Measurements from ENCODE around the gene SELPLG.

SELPLG gene

DNA sequence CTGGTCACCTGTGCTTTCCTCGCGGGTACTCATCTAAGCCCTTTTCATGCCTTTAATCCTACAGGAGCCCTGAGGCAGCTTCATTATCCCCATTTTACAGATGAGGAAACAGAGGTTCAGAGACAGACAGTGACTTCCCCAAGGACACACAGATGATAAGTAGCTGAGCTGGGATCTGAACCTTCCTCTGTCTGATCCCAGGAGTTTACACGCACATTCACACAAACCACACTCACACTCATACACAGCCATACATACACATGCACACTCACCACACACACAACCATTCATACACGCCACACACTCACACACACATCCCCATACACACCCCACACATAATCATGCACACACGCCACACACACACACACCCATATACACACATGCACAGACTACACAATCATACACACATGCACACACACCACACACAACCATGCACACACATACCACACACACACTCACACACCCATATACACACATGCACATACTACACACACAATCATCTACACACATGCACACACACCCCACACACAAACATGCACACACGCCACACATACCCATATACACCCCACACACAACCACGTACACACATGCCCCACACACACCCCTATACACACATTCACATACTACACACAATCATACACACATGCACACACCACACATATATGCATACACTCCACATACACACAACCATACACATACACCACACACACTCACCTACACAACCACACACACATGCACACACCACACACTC is 38.6 kb downstream of the SELPLG start:
- no peaks in the 10 kb centered on the region for H3K4me1 ChIP-seq (ENCODE audit: low read length)
- H3K27me3 ChIP-seq (replicated peaks; ENCODE audit: insufficient read depth, low read length) = no peaks in the 10 kb centered on the region
- H3K4me3 ChIP-seq (ENCODE audit: low read length) = no peak overlapping the region
- no peak overlapping the region for H3K9ac ChIP-seq (ENCODE audit: low read length)
- no peaks in the 10 kb centered on the region for H3K9me2 ChIP-seq (replicated peaks; ENCODE audit: insufficient read depth, low read length)
- H3K4me2 ChIP-seq (ENCODE audit: low read depth, low read length) = no peak overlapping the region
- H2AFZ ChIP-seq (ENCODE audit: low read length) = no peak overlapping the region
- no peak for DNase-seq
- no peaks in the 10 kb centered on the region for H3K79me2 ChIP-seq (ENCODE audit: low read length)
- H4K20me1 ChIP-seq (ENCODE audit: insufficient read depth, low read length) = no peaks in the 10 kb centered on the region
- H3K9me3 ChIP-seq (replicated peaks; ENCODE audit: insufficient read depth, low read length) = no peaks in the 10 kb centered on the region
- no peak overlapping the region for H3K27ac ChIP-seq (ENCODE audit: low read length)
- no peaks in the 10 kb centered on the region for H3K36me3 ChIP-seq (replicated peaks; ENCODE audit: insufficient read depth, low read length)
- no peak for TF ChIP-seq EZH2phosphoT487 (IDR thresholded peaks at IDR 0.05; ENCODE audit: low read length)
- no peak for TF ChIP-seq EZH2 (optimal IDR thresholded peaks at IDR 0.05; ENCODE audit: low read depth, low read length)
- TF ChIP-seq, protein P1, sequence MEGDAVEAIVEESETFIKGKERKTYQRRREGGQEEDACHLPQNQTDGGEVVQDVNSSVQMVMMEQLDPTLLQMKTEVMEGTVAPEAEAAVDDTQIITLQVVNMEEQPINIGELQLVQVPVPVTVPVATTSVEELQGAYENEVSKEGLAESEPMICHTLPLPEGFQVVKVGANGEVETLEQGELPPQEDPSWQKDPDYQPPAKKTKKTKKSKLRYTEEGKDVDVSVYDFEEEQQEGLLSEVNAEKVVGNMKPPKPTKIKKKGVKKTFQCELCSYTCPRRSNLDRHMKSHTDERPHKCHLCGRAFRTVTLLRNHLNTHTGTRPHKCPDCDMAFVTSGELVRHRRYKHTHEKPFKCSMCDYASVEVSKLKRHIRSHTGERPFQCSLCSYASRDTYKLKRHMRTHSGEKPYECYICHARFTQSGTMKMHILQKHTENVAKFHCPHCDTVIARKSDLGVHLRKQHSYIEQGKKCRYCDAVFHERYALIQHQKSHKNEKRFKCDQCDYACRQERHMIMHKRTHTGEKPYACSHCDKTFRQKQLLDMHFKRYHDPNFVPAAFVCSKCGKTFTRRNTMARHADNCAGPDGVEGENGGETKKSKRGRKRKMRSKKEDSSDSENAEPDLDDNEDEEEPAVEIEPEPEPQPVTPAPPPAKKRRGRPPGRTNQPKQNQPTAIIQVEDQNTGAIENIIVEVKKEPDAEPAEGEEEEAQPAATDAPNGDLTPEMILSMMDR (IDR thresholded peaks at IDR 0.05; ENCODE audit: low read length) = no peak
- no peaks in the 10 kb centered on the region for H3F3A ChIP-seq (ENCODE audit: insufficient read depth, low read length)

DNA sequence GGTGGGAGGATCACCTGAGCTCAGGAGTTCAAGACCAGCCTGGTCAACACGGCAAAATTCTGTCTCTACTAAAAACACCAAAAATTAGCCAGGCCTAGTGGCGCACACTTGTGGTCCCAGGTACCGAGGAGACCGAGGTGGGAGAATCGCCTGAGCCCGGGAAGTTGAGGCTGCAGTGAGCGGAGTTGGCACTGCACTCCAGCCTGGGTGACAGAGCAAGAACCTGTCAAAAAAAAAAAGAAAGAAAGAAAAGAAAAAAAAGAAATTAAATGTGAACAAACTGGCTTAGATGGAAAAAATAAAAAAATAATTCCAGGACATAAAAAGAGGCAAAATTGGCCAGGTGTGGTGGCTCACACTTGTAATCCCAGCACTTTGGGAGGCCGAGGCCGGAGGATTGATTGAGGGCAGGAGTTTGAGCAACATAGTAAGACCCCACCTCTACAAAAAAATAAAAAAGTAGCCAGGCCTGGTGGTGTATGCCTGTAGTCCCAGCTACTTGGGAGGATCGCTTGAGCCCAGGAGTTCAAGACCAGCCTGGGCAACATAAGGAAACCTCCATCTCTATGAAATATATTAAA is 39.3 kb downstream of the SELPLG start:
- Histone ChIP-seq H3K9me3 (replicated peaks; ENCODE audit: insufficient read depth, low read length) (no peaks in the 10 kb centered on the region), H3F3A (ENCODE audit: insufficient read depth, low read length) (no peaks in the 10 kb centered on the region), H3K4me2 (ENCODE audit: low read depth, low read length) (no peak overlapping the region), H3K36me3 (replicated peaks; ENCODE audit: insufficient read depth, low read length) (no peaks in the 10 kb centered on the region), H3K4me1 (ENCODE audit: low read length) (no peaks in the 10 kb centered on the region), H3K27me3 (replicated peaks; ENCODE audit: insufficient read depth, low read length) (no peaks in the 10 kb centered on the region), H4K20me1 (ENCODE audit: insufficient read depth, low read length) (no peaks in the 10 kb centered on the region), H3K4me3 (ENCODE audit: low read length) (no peak overlapping the region), H3K9ac (ENCODE audit: low read length) (no peak overlapping the region), H3K9me2 (replicated peaks; ENCODE audit: insufficient read depth, low read length) (no peaks in the 10 kb centered on the region), H3K79me2 (ENCODE audit: low read length) (no peaks in the 10 kb centered on the region), H2AFZ (ENCODE audit: low read length) (no peak overlapping the region), H3K27ac (ENCODE audit: low read length) (no peak overlapping the region)
- no peak for DNase-seq
- no peak for TF ChIP-seq EZH2 (optimal IDR thresholded peaks at IDR 0.05; ENCODE audit: low read depth, low read length)
- TF ChIP-seq, protein P1 (IDR thresholded peaks at IDR 0.05; ENCODE audit: low read length) = no peak
- no peak for TF ChIP-seq EZH2phosphoT487 (IDR thresholded peaks at IDR 0.05; ENCODE audit: low read length)

DNA sequence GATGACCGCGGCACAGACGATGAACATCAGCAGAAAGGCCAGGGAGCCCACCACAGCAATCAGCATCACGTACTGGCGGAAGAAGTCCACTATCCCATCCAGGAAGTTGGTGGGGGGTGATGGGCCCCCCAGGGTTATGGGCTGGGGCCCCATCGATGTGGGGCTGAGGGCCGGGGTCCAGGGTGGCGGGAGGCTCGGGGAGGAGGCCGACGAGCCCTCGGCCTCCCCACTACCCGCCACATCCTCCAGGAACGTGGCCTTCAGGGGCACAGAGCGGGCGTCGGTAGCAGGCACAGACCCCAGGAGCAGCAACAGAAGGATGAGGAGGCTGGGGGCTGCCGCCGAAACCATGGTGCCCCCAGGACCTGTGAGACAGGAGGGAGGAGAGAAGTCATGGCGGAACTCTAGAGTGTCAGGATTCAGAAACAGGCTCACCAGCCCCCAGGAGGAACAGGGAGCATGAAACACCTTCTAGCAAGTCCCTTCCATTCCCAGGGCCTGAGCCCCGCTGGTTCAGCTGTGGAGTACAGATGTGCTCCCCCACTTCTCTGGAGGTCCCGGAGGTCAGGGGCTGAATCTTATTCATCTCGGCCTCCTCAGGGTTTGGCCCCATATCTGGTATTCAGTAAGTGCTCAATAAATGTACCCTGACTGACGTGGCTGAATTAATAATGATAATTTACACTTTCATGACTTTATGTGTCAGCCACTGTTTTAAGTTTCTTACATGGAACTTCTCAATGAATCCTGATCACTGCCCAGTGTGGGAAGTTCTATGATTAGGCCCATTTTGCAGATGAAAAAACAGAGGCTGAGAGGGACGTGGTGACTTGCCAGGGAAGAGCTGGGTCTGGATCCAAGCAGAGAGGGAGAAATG is 41.4 kb downstream of the SELPLG start:
- no peak overlapping the region for H3K4me3 ChIP-seq (ENCODE audit: low read length)
- no peak overlapping the region for H3K4me2 ChIP-seq (ENCODE audit: low read depth, low read length)
- no peaks in the 10 kb centered on the region for H3K27me3 ChIP-seq (replicated peaks; ENCODE audit: insufficient read depth, low read length)
- H3K9me2 ChIP-seq (replicated peaks; ENCODE audit: insufficient read depth, low read length) = no peaks in the 10 kb centered on the region
- no peak for DNase-seq
- no peaks in the 10 kb centered on the region for H3K9me3 ChIP-seq (replicated peaks; ENCODE audit: insufficient read depth, low read length)
- H3K4me1 ChIP-seq (ENCODE audit: low read length) = no peaks in the 10 kb centered on the region
- TF ChIP-seq, protein P1 (IDR thresholded peaks at IDR 0.05; ENCODE audit: low read length) = no peak
- no peak for TF ChIP-seq EZH2 (optimal IDR thresholded peaks at IDR 0.05; ENCODE audit: low read depth, low read length)
- TF ChIP-seq EZH2phosphoT487 (IDR thresholded peaks at IDR 0.05; ENCODE audit: low read length) = no peak
- H3K27ac ChIP-seq (ENCODE audit: low read length) = no peak overlapping the region
- H2AFZ ChIP-seq (ENCODE audit: low read length) = no peak overlapping the region
- no peaks in the 10 kb centered on the region for H3K36me3 ChIP-seq (replicated peaks; ENCODE audit: insufficient read depth, low read length)
- no peaks in the 10 kb centered on the region for H3F3A ChIP-seq (ENCODE audit: insufficient read depth, low read length)
- no peaks in the 10 kb centered on the region for H4K20me1 ChIP-seq (ENCODE audit: insufficient read depth, low read length)
- no peaks in the 10 kb centered on the region for H3K79me2 ChIP-seq (ENCODE audit: low read length)
- H3K9ac ChIP-seq (ENCODE audit: low read length) = no peak overlapping the region
